Measurements from ENCODE around the gene EIF4E3. TPM values are rescaled to one million over a fixed set of nuclear protein-coding genes. Genes with fewer than 3 reads are reported as not detected.

EIF4E3 gene
- total RNA-seq, 1 donor from 2014 or later: 3.5 TPM

DNA sequence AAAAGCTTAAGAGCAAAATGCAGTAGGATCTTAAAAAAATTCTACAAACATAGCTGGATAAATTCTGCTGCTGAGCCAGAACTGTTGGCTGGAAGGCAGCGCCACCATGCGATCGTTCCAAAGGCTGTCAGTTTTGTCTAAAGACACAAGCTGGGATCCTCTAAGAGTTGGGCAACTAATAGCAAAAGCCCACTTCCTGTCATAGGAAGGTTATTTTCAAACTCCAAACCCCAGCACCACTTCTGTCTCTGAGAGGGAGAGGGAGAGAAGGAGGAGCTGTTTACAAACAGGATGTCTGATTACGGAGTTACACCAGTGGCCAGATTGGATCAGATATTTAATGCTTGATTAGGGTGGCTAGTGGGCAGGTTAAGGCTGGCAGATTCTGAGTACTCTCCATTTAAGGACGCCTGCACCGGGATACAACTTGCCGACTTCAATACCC lies 44.0 kb downstream of the EIF4E3 start:
- Mint-ChIP-seq H3K9me3 (ENCODE audit: unreplicated experiment) (no peaks in the 10 kb centered on the region), H3K36me3 (ENCODE audit: low read depth, unreplicated experiment) (no peaks in the 10 kb centered on the region), H3K27ac (ENCODE audit: unreplicated experiment) (peak overlapping the region; percentile 50), H3K4me3 (ENCODE audit: unreplicated experiment) (no peak overlapping the region), H3K4me1 (ENCODE audit: low read depth, unreplicated experiment) (peaks cover 27% of the 10 kb centered on the region), H3K27me3 (ENCODE audit: low read depth, unreplicated experiment) (no peaks in the 10 kb centered on the region)
- Histone ChIP-seq H3K27me3 (ENCODE audit: insufficient read depth, low read length) (no peaks in the 10 kb centered on the region), H3K36me3 (ENCODE audit: insufficient read depth, low read length) (no peaks in the 10 kb centered on the region), H3K27ac (ENCODE audit: low read depth, low read length) (no peak overlapping the region), H2AFZ (ENCODE audit: low read depth, low read length) (no peak overlapping the region), H3K79me2 (ENCODE audit: insufficient read depth, low read length) (no peaks in the 10 kb centered on the region), H3K9ac (ENCODE audit: low read length) (no peak overlapping the region), H4K20me1 (ENCODE audit: insufficient read depth, low read length) (no peaks in the 10 kb centered on the region), H3K4me3 (ENCODE audit: insufficient read depth, low read depth, low read length) (no peak overlapping the region), H3K4me1 (ENCODE audit: insufficient read depth, low read length) (peaks cover 14% of the 10 kb centered on the region), H3K9me3 (ENCODE audit: insufficient read depth, low read depth, low read length) (no peaks in the 10 kb centered on the region), H3K4me2 (ENCODE audit: low read length) (peak overlapping the region; percentile 38)
- TF ChIP-seq EZH2 (IDR thresholded peaks at IDR 0.05; ENCODE audit: insufficient read depth, low read length): no peak
- TF ChIP-seq, protein P1, sequence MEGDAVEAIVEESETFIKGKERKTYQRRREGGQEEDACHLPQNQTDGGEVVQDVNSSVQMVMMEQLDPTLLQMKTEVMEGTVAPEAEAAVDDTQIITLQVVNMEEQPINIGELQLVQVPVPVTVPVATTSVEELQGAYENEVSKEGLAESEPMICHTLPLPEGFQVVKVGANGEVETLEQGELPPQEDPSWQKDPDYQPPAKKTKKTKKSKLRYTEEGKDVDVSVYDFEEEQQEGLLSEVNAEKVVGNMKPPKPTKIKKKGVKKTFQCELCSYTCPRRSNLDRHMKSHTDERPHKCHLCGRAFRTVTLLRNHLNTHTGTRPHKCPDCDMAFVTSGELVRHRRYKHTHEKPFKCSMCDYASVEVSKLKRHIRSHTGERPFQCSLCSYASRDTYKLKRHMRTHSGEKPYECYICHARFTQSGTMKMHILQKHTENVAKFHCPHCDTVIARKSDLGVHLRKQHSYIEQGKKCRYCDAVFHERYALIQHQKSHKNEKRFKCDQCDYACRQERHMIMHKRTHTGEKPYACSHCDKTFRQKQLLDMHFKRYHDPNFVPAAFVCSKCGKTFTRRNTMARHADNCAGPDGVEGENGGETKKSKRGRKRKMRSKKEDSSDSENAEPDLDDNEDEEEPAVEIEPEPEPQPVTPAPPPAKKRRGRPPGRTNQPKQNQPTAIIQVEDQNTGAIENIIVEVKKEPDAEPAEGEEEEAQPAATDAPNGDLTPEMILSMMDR (IDR thresholded peaks at IDR 0.05; ENCODE audit: insufficient read depth, low read depth, low read length): peak; percentile 92
- no peak for FAIRE-seq
- peak; percentile 49 for DNase-seq (ENCODE audit: low read depth)

DNA sequence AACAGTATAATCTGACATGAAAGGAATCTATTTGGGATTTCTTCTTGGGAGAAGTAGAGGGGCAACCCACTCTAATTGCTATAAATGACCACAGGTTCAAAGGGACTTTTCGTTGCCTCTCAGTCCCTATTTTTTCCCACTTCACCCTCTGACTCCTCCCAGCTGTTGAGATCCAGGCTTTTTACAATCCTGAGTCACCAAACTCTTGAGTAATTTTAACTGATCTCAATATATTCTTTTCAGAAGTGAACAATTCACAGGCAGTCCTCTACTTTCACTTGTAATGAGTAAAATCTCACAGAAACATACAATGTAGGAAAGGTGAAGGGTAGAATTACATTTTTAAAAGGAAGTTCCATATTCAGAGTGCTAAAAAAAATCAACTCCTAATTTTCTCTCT lies 44.6 kb downstream of the EIF4E3 start:
- no peaks in the 10 kb centered on the region for H4K20me1 ChIP-seq (ENCODE audit: insufficient read depth, low read length)
- H2AFZ ChIP-seq (ENCODE audit: low read depth, low read length): no peak overlapping the region
- H3K36me3 ChIP-seq (ENCODE audit: insufficient read depth, low read length): no peaks in the 10 kb centered on the region
- TF ChIP-seq, protein P1 (IDR thresholded peaks at IDR 0.05; ENCODE audit: insufficient read depth, low read depth, low read length): no peak
- no peak for TF ChIP-seq EZH2 (IDR thresholded peaks at IDR 0.05; ENCODE audit: insufficient read depth, low read length)
- H3K27ac Mint-ChIP-seq (ENCODE audit: unreplicated experiment): no peak overlapping the region
- H3K27ac ChIP-seq (ENCODE audit: low read depth, low read length): no peak overlapping the region
- DNase-seq (ENCODE audit: low read depth): peak; percentile 45
- peaks cover 27% of the 10 kb centered on the region for H3K4me1 Mint-ChIP-seq (ENCODE audit: low read depth, unreplicated experiment)
- H3K27me3 Mint-ChIP-seq (ENCODE audit: low read depth, unreplicated experiment): no peaks in the 10 kb centered on the region
- no peaks in the 10 kb centered on the region for H3K27me3 ChIP-seq (ENCODE audit: insufficient read depth, low read length)
- H3K9me3 Mint-ChIP-seq (ENCODE audit: unreplicated experiment): no peaks in the 10 kb centered on the region
- no peak for FAIRE-seq
- peak overlapping the region; percentile 38 for H3K4me2 ChIP-seq (ENCODE audit: low read length)
- H3K4me3 ChIP-seq (ENCODE audit: insufficient read depth, low read depth, low read length): no peak overlapping the region
- H3K9ac ChIP-seq (ENCODE audit: low read length): peak overlapping the region; percentile 18
- peaks cover 14% of the 10 kb centered on the region for H3K4me1 ChIP-seq (ENCODE audit: insufficient read depth, low read length)
- H3K79me2 ChIP-seq (ENCODE audit: insufficient read depth, low read length): no peaks in the 10 kb centered on the region
- no peaks in the 10 kb centered on the region for H3K36me3 Mint-ChIP-seq (ENCODE audit: low read depth, unreplicated experiment)
- no peak overlapping the region for H3K4me3 Mint-ChIP-seq (ENCODE audit: unreplicated experiment)
- no peaks in the 10 kb centered on the region for H3K9me3 ChIP-seq (ENCODE audit: insufficient read depth, low read depth, low read length)

DNA sequence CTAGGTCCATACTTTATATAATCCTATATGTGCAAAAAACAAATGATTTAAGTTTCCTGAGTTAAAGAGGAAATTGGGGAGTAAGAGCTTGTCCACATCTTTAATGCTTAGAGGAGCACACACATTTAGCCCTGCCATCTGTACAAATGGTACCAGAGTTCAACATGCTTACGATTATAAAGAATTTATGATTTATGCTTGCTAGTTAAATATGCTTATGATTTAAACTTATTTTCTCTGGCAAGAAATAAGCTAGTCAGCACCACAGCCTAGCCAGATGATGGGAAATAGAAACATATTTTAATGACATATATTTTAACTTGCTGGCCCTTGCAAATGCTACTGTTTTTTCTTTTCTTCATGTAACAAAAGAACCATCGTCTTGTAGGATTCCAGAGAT lies 48.3 kb downstream of the EIF4E3 start:
- Histone ChIP-seq H3K9me3 (ENCODE audit: insufficient read depth, low read depth, low read length) (no peaks in the 10 kb centered on the region), H4K20me1 (ENCODE audit: insufficient read depth, low read length) (no peaks in the 10 kb centered on the region), H3K27ac (ENCODE audit: low read depth, low read length) (no peak overlapping the region), H3K79me2 (ENCODE audit: insufficient read depth, low read length) (no peaks in the 10 kb centered on the region), H3K9ac (ENCODE audit: low read length) (no peak overlapping the region), H3K4me3 (ENCODE audit: insufficient read depth, low read depth, low read length) (no peak overlapping the region), H2AFZ (ENCODE audit: low read depth, low read length) (no peak overlapping the region), H3K36me3 (ENCODE audit: insufficient read depth, low read length) (no peaks in the 10 kb centered on the region), H3K27me3 (ENCODE audit: insufficient read depth, low read length) (no peaks in the 10 kb centered on the region), H3K4me1 (ENCODE audit: insufficient read depth, low read length) (peaks cover 13% of the 10 kb centered on the region), H3K4me2 (ENCODE audit: low read length) (no peak overlapping the region)
- FAIRE-seq (no peak), DNase-seq (ENCODE audit: low read depth) (no peak)
- H3K4me1 Mint-ChIP-seq (ENCODE audit: low read depth, unreplicated experiment): peaks cover 17% of the 10 kb centered on the region
- H3K36me3 Mint-ChIP-seq (ENCODE audit: low read depth, unreplicated experiment): no peaks in the 10 kb centered on the region
- no peak for TF ChIP-seq EZH2 (IDR thresholded peaks at IDR 0.05; ENCODE audit: insufficient read depth, low read length)
- TF ChIP-seq, protein P1 (IDR thresholded peaks at IDR 0.05; ENCODE audit: insufficient read depth, low read depth, low read length): no peak
- no peak overlapping the region for H3K27ac Mint-ChIP-seq (ENCODE audit: unreplicated experiment)
- no peak overlapping the region for H3K4me3 Mint-ChIP-seq (ENCODE audit: unreplicated experiment)
- no peaks in the 10 kb centered on the region for H3K9me3 Mint-ChIP-seq (ENCODE audit: unreplicated experiment)
- H3K27me3 Mint-ChIP-seq (ENCODE audit: low read depth, unreplicated experiment): no peaks in the 10 kb centered on the region

Measured in astrocyte (in vitro differentiated cells and primary cell).